ENCODE measurements around the gene AGBL1.

AGBL1 gene

GRCh38 chr15:86556396-86557017 lies 476.8 kb downstream of the AGBL1 start:
- TF ChIP-seq REST (IDR thresholded peaks at IDR 0.05; ENCODE audit: insufficient read depth in 1 of 2, low read depth in 2 of 2, low read length in 2 of 2) (no peak), TAF1 (IDR thresholded peaks at IDR 0.05; ENCODE audit: borderline replicate concordance, insufficient read depth, low read length) (no peak), POLR2AphosphoS5 (IDR thresholded peaks at IDR 0.05; ENCODE audit: low read depth, low read length) (no peak), FOXP2 (optimal IDR thresholded peaks at IDR 0.05; ENCODE audit: borderline replicate concordance, extremely low read depth, extremely low read length, insufficient read depth) (no peak), SIN3A (IDR thresholded peaks at IDR 0.05; ENCODE audit: borderline replicate concordance, insufficient read depth, low read length) (no peak)

- TF ChIP-seq POLR2AphosphoS5 (IDR thresholded peaks at IDR 0.05; ENCODE audit: low read depth, low read length) (no peak), SIN3A (IDR thresholded peaks at IDR 0.05; ENCODE audit: borderline replicate concordance, insufficient read depth, low read length) (no peak), REST (IDR thresholded peaks at IDR 0.05; ENCODE audit: insufficient read depth in 1 of 2, low read depth in 2 of 2, low read length in 2 of 2) (no peak), FOXP2 (optimal IDR thresholded peaks at IDR 0.05; ENCODE audit: borderline replicate concordance, extremely low read depth, extremely low read length, insufficient read depth) (no peak), TAF1 (IDR thresholded peaks at IDR 0.05; ENCODE audit: borderline replicate concordance, insufficient read depth, low read length) (no peak)
Measured at GRCh38 chr15:86557018-86557550, 477.4 kb downstream of the AGBL1 start.

- TF ChIP-seq REST (IDR thresholded peaks at IDR 0.05; ENCODE audit: insufficient read depth in 1 of 2, low read depth in 2 of 2, low read length in 2 of 2) (no peak), FOXP2 (optimal IDR thresholded peaks at IDR 0.05; ENCODE audit: borderline replicate concordance, extremely low read depth, extremely low read length, insufficient read depth) (no peak), SIN3A (IDR thresholded peaks at IDR 0.05; ENCODE audit: borderline replicate concordance, insufficient read depth, low read length) (no peak), TAF1 (IDR thresholded peaks at IDR 0.05; ENCODE audit: borderline replicate concordance, insufficient read depth, low read length) (no peak), POLR2AphosphoS5 (IDR thresholded peaks at IDR 0.05; ENCODE audit: low read depth, low read length) (no peak)
Measured at GRCh38 chr15:86558252-86558651, 478.6 kb downstream of the AGBL1 start.

GRCh38 chr15:86558686-86559085 lies 479.0 kb downstream of the AGBL1 start:
- TF ChIP-seq FOXP2 (optimal IDR thresholded peaks at IDR 0.05; ENCODE audit: borderline replicate concordance, extremely low read depth, extremely low read length, insufficient read depth), result no peak
- TF ChIP-seq SIN3A (IDR thresholded peaks at IDR 0.05; ENCODE audit: borderline replicate concordance, insufficient read depth, low read length), result no peak
- no peak for TF ChIP-seq POLR2AphosphoS5 (IDR thresholded peaks at IDR 0.05; ENCODE audit: low read depth, low read length)
- TF ChIP-seq TAF1 (IDR thresholded peaks at IDR 0.05; ENCODE audit: borderline replicate concordance, insufficient read depth, low read length), result no peak
- no peak for TF ChIP-seq REST (IDR thresholded peaks at IDR 0.05; ENCODE audit: insufficient read depth in 1 of 2, low read depth in 2 of 2, low read length in 2 of 2)

Measured in PFSK-1 (cell line).